Tibial nerve (tissue), 4 donors: ENCODE measurements around the gene DMBT1. TPM values are rescaled to one million over a fixed set of nuclear protein-coding genes. Genes with fewer than 3 reads are reported as not detected.
A peak's percentile ranks its signal among the peaks of the same experiment; 100 is the strongest.

Source experiments
- DNase-seq, 2 donors: peaks; one replicate each; pipeline ENCODE4 v3.0.0-alpha.2; 2019; ENCODE audit warnings: low spot score in 2 of 2
- H3K27ac ChIP-seq, 4 donors: fragments of 200-600 bp; sonication (generic) in 3 of 4; one replicate each; pipeline ENCODE4 v1.5.1; 2017 to 2019; ENCODE audit warnings: mild to moderate bottlenecking in 1 of 4
- H3K27me3 ChIP-seq, 2 donors: fragments of 200-600 bp; sonication (generic) in 1 of 2; one replicate each; pipeline versions ENCODE4 v1.5.1 to v1.6.0; 2017 to 2019
- H3K36me3 ChIP-seq, 3 donors: fragments of 200-600 bp; sonication (generic); one replicate each; pipeline ENCODE4 v1.5.1; 2018 to 2019
- H3K4me1 ChIP-seq, 4 donors: fragments of 200-600 bp; sonication (generic) in 3 of 4; one replicate each; pipeline ENCODE4 v1.5.1; 2017 to 2019
- H3K4me3 ChIP-seq, 4 donors: fragments of 200-600 bp; sonication (generic) in 3 of 4; one replicate each; pipeline ENCODE4 v1.5.1; 2017 to 2019; ENCODE audit warnings: mild to moderate bottlenecking in 1 of 4, moderate library complexity in 1 of 4
- H3K9me3 ChIP-seq, 4 donors: fragments of 200-600 bp; sonication (generic) in 3 of 4; one replicate each; pipeline ENCODE4 v1.5.1; 2017 to 2019
- CTCF ChIP-seq, 5 experiments: fragments of 200-600 bp in 3 of 5; fragments of 450-650 bp in 2 of 5; sonication (generic) in 3 of 5; IDR thresholded peaks; one replicate each; pipeline ENCODE4 v1.5.1; 2016 to 2019; ENCODE audit warnings: antibody characterized with exemption in 5 of 5, mild to moderate bottlenecking in 3 of 5, moderate library complexity in 2 of 5
- EP300 ChIP-seq, 2 donors: sonication (generic); formaldehyde crosslinking; IDR thresholded peaks; one replicate each; pipeline ENCODE4 v1.6.1; 2017; ENCODE audit warnings: antibody characterized with exemption in 2 of 2, mild to moderate bottlenecking in 1 of 2
- POLR2A ChIP-seq, 2 donors: fragments of 450-650 bp; IDR thresholded peaks; one replicate each; pipeline ENCODE4 v1.6.1; 2017; ENCODE audit warnings: antibody characterized with exemption in 2 of 2, mild to moderate bottlenecking in 2 of 2, moderate library complexity in 2 of 2
- WGBS, 2 donors: methylation state at CpG; one replicate each; pipeline ENCODE4 v1.1.5; 2018; 5-methylcytosine and 5-hydroxymethylcytosine counted together
- total RNA-seq, 4 donors: library from RNA; depleted of rRNA; stranded (reverse); fragments of >200 nt; gene quantifications; one replicate each; pipeline ENCODE4 v1.1.0, GENCODE V29; 2016

The DMBT1 gene
- total RNA-seq, 4 donors from 2014 or later, result not detected

DNA sequence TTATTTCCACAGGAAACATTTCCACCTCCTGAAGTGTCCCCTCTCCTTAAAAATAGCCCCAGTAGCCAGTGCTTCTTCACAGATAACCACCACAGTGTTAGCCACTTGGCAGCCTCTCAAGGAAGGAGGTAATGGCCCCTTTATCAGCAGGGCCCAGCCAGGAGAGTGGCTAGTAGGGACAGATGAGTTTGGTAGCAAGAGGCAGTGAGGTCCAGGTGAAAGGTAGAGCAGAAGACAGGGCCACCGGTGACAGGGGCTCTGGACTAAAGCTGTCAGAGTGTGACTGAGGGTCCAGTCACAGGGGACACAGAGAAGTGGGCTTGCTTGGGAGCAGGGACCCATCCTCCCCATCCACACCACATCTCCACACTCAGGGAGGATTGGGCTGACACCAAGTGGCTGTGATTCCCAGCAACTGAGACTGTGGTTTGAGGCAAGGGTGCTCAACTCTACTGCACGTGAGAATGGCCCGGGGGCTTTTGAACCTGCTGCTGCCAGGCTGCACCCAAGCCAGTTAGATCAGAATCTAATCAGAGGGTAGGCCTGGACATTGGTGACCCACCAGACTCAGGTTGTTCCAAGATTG, 86.9 kb downstream of the DMBT1 start:
- DNase-seq, result no peak

DNA sequence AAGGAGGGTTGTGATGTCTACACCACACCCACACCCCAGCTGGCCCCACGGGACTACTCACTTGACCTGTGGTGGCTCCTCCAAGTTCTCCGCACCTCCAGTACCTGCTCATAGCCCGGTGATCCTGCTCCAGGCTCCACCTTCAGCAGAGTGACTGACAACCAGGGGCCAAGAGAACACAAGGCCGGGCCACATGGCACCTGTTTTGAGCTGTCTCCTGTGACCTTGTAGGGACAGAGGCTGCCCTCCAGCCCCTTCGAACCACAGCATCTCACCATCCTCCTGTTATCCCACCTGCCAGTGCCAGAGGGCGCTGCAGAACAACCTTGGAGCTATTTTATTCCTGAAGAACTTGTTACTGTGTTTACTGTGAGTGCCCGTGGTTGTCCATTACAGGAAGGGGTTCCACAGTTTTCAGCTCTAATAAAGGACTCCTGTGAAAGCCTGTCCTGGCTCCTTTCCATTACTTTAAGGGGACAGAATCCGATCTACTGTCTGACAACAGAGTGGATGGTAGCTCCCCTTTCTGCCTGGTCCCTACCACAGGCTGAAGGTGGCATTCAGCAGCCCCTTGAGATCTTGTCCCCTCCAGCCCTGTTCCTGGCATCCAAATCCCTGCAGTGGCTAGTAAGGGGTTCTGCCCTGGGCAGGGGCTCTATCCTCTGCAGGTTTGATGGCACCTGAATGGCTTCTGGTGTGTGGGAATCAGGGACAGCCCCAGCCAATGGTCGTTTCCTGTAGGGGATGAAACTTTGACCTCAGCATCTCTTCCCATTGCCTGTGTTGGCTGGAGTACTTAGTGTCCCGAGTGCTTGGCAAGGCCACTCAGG, 88.3 kb downstream of the DMBT1 start:
- Histone ChIP-seq H3K27ac (no peak overlapping the region), H3K27me3 (no peaks in the 10 kb centered on the region), H3K4me1 (no peaks in the 10 kb centered on the region), H3K4me3 (no peak overlapping the region), H3K9me3 (no peaks in the 10 kb centered on the region), H3K36me3 (no peaks in the 10 kb centered on the region)
- peak in 1 of 2 donors; percentile 42 for DNase-seq
- WGBS, 2 donors, result 29 to 35% methylated on average over 9 to 10 of the region's 10 CpGs
- peak; percentile 35 to 71 (median 48) for TF ChIP-seq CTCF (IDR thresholded peaks at IDR 0.05)
- TF ChIP-seq EP300 (IDR thresholded peaks at IDR 0.05), result no peak

More for the DNA sequence above, 86.9 kb downstream of the DMBT1 start:
- no peak overlapping the region for H3K4me3 ChIP-seq
- TF ChIP-seq CTCF (IDR thresholded peaks at IDR 0.05), result no peak
- no peak for TF ChIP-seq POLR2A (IDR thresholded peaks at IDR 0.05)
- TF ChIP-seq EP300 (IDR thresholded peaks at IDR 0.05), result no peak
- H3K9me3 ChIP-seq, result no peaks in the 10 kb centered on the region
- WGBS, 2 donors, result 84 to 86% methylated on average over 3 of the region's 3 CpGs
- H3K36me3 ChIP-seq, result no peaks in the 10 kb centered on the region
- no peaks in the 10 kb centered on the region for H3K27me3 ChIP-seq
- H3K4me1 ChIP-seq, result no peaks in the 10 kb centered on the region
- H3K27ac ChIP-seq, result no peak overlapping the region

GRCh38 chr10:122649903-122650302, 89.3 kb downstream of the DMBT1 start:
- TF ChIP-seq EP300 (IDR thresholded peaks at IDR 0.05), result no peak
- no peak for TF ChIP-seq POLR2A (IDR thresholded peaks at IDR 0.05)
- TF ChIP-seq CTCF (IDR thresholded peaks at IDR 0.05), result no peak
- 71 to 78% methylated on average over 5 of the region's 5 CpGs for WGBS, 2 donors

GRCh38 chr10:122650331-122650730, 89.8 kb downstream of the DMBT1 start:
- TF ChIP-seq EP300 (IDR thresholded peaks at IDR 0.05) (no peak), POLR2A (IDR thresholded peaks at IDR 0.05) (no peak), CTCF (IDR thresholded peaks at IDR 0.05) (no peak)
- 77 to 80% methylated on average over 2 of the region's 2 CpGs for WGBS, 2 donors
- Histone ChIP-seq H3K27me3 (no peaks in the 10 kb centered on the region), H3K4me3 (no peak overlapping the region), H3K27ac (no peak overlapping the region), H3K9me3 (no peaks in the 10 kb centered on the region), H3K4me1 (no peaks in the 10 kb centered on the region), H3K36me3 (no peaks in the 10 kb centered on the region)
- DNase-seq, result no peak

More at GRCh38 chr10:122649903-122650302, 89.3 kb downstream of the DMBT1 start:
- Histone ChIP-seq H3K4me3 (no peak overlapping the region), H3K27me3 (no peaks in the 10 kb centered on the region), H3K4me1 (no peaks in the 10 kb centered on the region), H3K36me3 (no peaks in the 10 kb centered on the region), H3K27ac (no peak overlapping the region), H3K9me3 (no peaks in the 10 kb centered on the region)
- DNase-seq, result no peak
